ENCODE measurements around the gene BPNT1.
"Not testable (repeated sequence)": the region's sequence is repeated elsewhere in the genome, so short reads cannot be mapped to it uniquely, and the experiment has no call there.

BPNT1 gene

DNA sequence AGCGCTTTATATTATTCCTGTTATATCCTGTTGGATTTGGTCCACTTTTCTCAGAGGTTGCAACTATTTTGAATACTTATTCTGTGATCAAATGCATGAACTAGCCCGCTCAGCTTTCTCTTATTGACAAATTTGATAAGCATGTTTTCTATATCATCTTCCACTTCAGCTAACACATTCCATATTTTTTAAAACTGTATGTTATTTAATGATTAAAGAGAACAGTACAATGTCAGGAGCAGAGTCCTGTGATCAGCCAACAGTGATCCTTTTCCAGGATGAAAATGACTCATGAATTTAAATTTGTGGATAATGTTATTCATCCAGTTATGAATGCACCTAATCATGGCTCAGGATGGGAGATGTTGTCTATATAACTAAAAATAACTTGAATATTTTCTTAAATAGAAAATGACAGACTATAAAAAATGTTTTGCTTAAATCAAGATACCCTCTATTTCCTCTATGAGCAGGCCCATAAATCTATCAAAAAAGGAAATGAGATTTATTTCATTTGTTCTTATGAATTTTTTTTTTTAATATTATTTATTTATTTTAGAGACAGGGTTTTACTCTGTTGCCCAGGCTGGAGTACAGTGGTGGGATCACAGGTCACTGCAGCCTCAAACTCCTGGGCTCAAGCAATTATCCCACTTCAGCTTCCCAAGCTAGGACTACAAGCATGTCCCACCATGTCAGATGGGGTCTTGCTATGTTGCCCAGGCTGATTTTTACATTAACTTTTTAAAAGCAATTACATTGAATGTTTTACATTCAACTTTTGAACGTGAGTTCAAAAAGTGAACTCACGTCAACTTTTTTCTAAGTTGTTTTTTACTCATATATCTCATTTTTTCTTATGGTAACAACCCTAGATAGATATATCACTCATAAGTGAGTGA, 12.5 kb downstream of the BPNT1 start:
- no peak for DNase-seq

DNA sequence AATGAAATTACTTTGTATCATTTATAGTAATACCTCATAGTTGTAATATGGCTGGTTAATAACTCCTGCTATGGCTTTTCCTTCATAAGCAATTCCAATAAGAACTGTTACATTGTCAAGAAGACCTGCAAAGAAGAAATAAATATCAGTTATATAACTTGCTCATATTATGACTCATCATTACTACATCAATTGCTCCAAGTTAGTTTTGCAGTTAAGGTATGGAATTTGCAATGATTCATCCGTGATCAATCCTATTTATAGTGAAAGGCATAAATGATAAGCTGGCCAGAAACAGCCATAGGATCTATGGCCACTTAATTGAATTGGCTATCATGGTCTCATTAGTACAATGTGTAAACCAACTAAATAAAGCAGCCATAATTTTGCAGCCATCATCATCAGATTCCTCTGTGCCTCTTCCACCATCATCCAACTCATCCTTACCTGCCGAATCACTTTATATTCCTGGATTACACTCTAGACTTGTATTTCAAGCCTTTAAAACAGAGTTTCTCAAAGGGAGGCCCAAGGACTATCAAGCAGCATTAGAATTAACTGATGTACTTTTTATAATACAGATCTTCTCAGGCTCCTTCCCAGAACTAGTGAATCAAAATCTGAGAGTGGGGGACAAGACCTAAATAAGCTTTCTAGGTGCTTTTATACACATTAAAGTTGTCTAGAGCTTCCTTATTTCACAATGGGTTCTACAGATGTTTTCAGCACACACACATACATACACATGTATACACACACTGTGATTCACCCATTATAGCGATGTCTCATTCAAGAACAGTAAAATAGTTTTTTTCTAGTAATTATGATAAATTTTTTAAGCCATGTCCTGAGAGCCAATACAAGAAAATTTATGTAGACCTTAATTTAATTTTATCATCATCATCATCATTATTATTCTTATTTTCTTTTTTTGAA, 22.1 kb downstream of the BPNT1 start:
- no peak for DNase-seq

DNA sequence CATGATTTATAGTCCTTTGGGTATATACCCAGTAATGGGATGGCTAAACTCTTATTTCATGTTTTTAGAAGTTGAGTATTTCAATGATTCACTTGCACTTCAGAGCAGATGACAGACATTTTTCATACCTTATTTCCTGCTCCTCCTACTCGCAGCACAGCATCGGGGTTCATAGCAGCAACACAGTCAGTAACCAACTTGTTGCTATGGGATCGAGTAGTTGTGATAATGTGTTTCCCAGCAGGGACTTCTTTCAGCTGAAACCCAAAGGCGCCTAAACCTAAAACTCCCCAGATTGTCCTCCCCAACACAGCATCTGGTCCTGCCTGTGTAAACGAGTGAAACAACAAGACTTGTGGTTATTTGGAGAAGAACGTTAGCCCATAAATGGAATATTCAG, 27.0 kb downstream of the BPNT1 start:
- no peak for DNase-seq

DNA sequence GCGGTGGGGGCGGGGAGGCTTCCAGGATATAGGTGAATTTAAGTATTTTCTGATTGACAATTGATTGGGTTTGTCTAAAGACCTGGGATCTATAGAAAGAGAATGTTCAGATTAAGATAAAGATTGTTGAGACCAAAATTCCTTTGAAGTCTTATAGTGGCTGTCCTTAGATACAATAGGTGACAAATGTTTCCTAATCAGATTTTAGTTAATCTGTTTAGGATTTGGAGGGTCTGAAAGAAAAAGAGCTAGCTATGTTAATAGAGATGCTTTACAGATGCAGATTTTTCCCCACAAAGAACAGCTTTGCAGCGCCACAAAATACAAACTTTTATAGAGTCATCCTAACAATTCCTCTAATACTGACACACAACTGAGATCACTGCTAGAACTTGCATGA, 28.7 kb downstream of the BPNT1 start:
- no peak for DNase-seq

GRCh38 chr1:220056374-220056773, 33.2 kb downstream of the BPNT1 start:
- no peak for DNase-seq

- peak; percentile 93 for DNase-seq
These were observed 43.3 kb downstream of the BPNT1 start, which contains the start of gene EPRS1 for GRCh38 chr1:220046052-220046930. EPRS1 (minus strand) TSS chr1:220046505; CDS start chr1:220046388, 117 bp downstream.

DNA sequence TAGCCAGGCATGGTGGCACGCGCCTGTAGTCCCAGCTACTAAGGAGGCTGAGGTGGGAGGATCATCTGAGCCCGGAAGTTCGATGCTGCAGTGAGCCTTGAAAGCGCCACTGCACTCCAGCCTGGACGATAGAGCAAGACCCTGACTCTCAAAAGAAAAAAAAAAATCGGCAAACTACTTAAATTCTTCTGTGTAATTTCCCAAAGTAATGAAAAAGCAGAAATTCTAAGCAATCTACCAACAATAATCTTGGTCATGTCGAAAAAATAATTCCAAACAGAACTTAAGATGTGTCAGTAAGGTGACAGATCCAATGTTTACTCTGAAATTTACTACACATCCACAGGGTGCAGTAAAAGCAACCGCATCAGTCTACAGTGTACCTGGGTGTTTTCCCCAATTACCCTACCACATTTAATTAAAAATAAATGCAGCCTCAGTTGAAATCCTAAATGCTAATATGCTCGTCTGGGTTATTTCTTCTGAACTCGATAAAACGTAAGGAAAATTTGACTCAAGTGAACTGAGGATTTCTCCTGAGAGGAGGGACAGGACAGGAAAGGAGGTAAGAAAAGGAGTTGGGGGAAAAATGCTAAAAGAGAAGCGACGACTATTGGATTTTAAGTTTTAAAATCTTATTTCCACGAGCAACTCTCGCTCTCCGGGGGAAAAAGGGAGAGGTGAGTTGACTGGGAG, 44.1 kb downstream of the BPNT1 start:
- DNase-seq = no peak

- no peak for DNase-seq
These were observed 44.8 kb downstream of the BPNT1 start for GRCh38 chr1:220044678-220045355.

DNA sequence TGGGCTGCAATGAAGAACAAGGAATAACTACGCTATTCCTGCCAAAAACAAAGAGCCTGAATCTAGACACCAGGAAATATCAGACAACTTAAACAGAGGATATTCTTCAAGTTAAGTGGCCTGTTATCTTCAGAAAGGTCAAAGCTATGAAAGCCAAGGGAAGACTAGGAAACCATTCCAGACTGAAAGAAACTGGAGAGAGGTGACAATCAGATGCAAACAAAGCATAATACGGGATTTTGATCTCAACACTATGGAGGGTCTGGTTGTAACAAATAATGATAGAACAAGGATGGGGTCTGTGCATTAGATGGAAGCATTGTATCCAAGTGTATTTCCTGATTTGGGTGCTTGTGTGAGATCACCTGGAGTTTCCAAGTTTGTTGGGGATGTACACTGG, 45.9 kb downstream of the BPNT1 start:
- no peak for DNase-seq

- no peak for DNase-seq
These were observed 49.5 kb downstream of the BPNT1 start for GRCh38 chr1:220040028-220040596.

GRCh38 chr1:220038640-220039039, 50.9 kb downstream of the BPNT1 start:
- DNase-seq = no peak

- DNase-seq = not testable (repeated sequence)
These were observed 51.8 kb downstream of the BPNT1 start for GRCh38 chr1:220037810-220038209.

- DNase-seq = no peak
These were observed 56.7 kb downstream of the BPNT1 start for GRCh38 chr1:220032911-220033310.

DNA sequence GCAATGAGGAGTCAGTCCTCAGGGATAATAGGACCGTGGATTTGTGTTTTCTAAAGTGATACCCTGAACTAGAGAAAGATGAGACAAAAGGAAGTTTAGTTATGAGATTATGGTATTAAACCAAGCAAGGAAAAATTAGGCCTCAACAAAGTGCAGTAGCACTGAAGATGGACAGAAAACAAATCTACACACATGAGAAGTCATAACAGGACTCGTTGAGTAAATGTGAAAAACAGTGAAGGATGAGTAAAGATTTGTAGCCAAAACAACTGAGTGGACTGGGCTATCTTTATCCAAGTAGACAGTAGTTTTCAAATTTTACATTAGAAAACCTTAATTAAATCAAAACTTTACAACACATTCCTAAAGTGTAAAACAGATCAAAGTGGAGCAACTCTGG, 58.3 kb downstream of the BPNT1 start:
- DNase-seq = no peak

DNA sequence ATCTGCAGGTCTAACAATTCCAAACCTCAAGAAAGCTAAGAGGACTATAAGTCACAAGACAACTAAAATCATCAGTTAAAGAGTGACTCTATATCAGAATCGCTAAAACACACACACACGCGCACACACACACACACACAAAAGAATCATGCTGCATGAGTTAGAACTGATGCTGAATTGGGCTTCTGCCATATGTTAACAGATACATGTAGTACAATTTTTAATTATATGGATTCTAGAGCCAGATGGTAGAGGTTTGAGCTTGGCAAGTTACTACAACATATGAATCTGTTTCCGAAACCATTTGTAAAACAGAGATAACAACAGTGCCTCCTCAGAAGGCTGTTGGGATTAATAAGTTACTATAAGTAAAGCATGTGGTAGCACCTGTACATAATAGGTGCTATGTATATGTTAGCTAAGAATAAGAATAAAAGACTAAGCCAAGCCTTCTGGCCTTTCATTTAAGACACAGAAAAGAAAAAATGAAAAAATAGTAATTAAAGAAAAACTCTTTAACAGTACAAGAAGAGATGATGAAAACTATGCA, 61.2 kb downstream of the BPNT1 start:
- peak; percentile 96 for DNase-seq

DNA sequence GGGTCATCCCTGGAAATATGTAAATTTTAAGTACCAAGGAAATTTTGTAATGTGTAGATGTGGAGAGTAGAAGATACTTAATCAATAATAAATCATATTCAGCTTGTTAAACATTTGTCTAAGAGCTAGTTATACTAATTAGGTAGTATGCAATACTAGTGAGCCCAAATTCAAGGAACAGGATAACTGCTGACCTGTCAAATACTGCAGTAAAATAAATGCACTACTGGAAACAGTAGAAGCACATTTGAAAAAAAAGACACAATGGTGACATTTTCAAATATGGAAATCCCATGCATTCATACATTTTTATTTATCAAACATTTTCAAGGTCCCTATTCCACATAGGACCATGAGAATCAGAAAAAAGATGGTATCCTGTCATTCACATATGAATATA, 70.5 kb downstream of the BPNT1 start:
- DNase-seq = no peak

- no peak for DNase-seq
These were observed 76.1 kb downstream of the BPNT1 start for GRCh38 chr1:220013497-220013896.

GRCh38 chr1:220012259-220012658, 77.3 kb downstream of the BPNT1 start:
- DNase-seq = no peak

DNA sequence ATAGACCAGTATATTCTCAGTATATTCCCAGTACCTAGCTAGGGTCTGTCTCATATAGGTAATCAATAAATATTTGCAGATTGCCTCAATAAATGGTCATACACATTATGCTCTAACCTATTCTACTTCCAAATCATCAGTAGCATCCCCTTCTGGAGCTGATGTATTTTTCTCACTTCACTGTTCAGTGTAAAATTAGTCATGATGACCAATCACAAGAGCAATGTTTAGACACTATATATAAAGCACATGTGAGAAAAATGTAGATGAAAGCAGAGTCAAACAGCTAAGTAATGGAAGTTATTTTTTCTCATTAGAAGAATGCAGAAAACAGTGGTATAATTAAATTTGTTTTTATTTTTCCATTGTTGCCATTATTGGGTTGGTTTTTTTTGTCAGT, 78.0 kb downstream of the BPNT1 start:
- no peak for DNase-seq
